GM19240 (cell line): ENCODE measurements around the gene ZFYVE21.

ENCODE experiments used
- DNase-seq: peaks from one replicate; pipeline ENCODE4 v3.0.0; 2011; ENCODE audit warnings: low spot score; ENCODE audit not compliant: insufficient read length

ZFYVE21 gene

GRCh38 chr14:103737432-103738045 is 21.9 kb downstream of the ZFYVE21 start:
- no peak for DNase-seq

GRCh38 chr14:103738166-103738565 is 22.6 kb downstream of the ZFYVE21 start:
- no peak for DNase-seq

DNA sequence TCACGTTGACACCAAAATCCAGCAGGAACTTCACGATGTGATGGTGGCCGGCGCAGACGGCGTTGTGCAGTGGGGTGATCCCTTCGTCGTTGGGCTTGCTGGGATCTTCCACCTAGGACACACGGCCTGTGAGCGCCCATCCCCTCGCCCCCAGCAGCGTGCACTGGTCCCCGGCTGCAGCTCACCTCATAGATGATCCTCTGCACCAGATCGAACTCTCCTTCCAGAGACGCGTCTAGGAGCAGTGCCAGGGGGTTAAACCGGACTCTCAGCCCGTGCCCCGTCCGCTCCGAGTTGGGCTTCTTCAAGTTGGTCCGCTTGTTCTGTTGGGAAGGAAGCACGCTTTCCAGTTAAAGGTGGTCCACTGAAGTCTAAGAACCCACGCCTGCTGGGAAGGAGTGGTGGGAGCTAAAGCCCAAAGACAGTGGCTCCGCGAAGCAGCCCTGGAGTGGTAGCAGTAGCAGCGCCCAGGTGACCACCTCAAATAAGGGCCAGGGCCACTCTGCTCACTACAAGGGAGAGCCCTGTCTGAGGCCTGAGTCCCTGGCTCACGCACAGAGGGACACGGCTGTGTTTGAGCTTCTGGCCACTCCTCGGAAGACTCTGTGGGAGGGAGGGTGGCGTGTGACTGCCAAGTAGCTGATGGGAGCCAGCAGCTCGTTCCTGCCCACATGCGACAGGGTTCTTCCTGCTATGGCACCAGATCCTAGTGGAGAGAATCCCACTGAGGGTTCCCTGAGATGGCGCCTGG is 23.3 kb downstream of the ZFYVE21 start:
- no peak for DNase-seq

- DNase-seq = no peak
Observed at GRCh38 chr14:103739466-103739792, 23.8 kb downstream of the ZFYVE21 start.

- DNase-seq = no peak
Observed at GRCh38 chr14:103739793-103740501, 24.3 kb downstream of the ZFYVE21 start.

DNA sequence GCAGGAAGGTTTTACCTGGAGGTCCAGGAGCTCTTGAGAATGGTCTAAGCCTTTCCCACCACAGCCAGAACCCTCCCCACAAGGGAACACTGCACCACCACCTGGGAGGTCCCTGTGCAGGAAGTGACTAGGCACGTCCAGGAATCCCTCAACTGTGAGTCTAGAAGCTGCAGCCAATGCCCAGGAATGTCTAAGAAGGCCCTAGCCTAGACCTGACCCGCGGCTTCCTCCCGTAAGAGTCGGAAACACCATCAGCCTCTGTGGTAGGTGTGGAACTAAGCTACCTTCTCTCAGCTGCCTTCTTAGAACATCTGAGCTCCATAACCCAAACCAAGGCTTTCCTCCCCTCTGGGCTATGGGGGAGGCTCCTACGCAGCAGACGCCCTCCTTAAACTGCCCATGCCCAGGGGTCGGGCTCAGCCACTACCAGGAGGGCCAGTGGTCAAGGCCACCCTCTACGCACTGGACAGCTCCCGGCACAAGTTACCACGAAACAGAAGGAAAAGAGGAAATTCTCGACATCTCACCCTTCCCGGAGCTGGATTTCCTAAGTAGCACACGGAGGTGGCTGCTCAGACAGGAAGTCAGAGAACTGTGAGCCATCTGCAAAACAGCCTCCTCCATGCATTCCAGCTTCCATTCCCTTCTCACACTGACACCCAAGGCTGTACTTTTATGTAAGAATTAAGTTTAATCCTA is 25.5 kb downstream of the ZFYVE21 start:
- no peak for DNase-seq

- DNase-seq = no peak
Observed at GRCh38 chr14:103741876-103742275, 26.3 kb downstream of the ZFYVE21 start.

DNA sequence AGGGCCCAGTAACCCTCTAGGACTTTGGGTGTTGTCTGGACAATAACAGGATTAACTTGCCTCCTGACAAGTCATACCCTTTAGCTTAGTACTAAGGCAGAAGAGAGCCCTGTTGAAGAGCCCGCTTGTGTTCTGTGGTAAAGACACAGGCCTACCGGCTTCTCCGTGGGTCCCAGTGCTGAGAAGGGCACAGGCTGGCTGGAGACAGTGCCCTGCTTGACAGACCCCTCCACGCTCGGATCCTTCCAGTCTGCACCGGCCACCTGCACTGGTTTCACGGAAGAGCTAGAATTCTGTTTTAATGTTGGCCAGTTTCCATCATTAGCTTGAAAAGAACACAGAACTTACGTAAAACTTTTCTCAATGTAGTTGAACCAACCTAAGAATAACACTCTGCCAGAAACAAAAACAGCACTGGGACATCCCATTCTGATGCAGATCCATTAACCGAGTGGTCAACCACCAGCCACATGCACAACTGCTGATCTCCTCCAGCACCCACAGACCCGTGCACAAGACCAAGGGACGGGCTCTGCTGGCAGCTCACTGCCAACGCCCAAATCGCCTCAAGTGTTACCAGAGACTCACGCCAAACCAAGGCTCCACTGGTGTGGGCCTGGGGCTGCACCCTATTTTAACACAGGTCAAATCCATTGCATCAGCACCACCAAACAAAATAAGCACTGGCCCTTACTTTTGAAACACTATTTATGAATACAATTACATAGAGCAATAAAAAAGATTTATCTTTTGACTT is 27.1 kb downstream of the ZFYVE21 start:
- no peak for DNase-seq

DNA sequence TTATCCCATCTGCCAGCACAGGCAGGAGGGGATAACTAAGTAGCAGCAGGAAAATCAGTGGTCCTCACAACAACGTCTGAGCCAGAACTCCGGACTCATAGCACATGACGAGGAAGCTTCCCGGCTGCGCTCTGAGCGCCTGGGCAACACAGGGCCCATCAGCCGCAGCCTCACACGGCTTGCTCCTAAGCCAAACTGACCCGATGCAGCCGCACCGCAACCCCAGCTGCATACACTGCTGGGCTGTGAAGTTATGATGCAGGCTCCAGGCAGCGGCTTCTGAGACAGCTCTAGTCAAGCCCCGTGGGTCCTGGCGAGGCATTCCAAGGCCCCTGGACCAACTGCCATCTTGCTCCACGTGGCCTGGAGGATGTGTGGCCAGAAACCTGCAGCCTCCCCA is 28.1 kb downstream of the ZFYVE21 start:
- DNase-seq = no peak

- DNase-seq = no peak
Observed at GRCh38 chr14:103744621-103745395, 29.2 kb downstream of the ZFYVE21 start.

DNA sequence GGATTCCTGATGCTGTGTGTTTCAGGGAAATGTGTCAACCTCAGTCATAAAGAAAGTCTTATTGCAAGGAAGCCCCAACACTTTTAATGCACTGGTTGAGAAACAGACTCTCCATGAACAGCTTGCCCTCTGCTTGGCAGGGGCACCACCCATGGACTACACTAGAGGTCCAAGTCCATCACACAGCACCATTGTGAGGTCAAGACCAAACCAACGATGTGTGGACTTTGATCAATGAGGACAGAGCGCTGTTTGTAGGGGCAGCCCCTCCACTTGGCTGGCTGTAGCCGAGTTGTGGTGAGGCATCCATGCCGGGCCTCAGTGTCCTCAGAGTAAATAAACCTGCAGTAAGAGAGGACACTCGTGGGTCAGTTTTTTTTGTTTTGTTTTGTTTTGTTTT is 29.8 kb downstream of the ZFYVE21 start:
- DNase-seq = no peak

DNA sequence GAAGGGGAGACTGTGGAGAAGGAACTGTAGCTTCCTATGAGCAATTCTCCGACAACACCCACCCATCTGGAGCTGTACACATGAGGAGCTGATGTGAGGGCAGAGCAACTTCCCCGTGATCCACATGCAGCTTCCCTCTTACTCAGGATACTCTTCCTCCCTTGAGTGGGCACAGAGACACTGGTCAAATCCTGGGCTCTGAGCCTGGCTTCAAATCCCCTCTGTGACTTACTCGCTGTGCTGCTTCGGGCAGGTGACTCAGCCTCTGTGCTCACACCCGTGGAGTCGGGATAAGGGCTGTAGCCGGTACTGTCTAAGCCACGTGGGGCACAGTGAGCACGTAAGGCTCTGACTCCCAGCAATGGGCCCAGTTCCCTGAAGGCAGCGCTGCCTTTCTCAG is 31.1 kb downstream of the ZFYVE21 start:
- DNase-seq = no peak

DNA sequence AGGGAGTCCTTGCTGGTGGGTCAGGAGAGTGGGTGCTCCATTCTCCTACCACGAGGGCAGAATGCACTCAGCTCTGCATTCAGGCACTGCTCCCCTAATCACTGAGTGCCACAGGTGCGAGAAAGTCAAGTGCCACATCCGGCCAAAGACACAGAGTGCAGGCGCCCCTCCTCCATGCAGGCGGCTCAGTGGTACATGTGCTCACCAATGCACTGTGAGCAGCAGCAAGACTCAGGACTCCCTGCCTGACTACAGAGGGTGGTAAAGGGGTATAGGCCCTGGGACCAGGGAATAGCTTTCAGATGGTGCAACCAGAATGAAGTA is 32.9 kb downstream of the ZFYVE21 start:
- no peak for DNase-seq

GRCh38 chr14:103749452-103749851 is 33.8 kb downstream of the ZFYVE21 start:
- DNase-seq = no peak

DNA sequence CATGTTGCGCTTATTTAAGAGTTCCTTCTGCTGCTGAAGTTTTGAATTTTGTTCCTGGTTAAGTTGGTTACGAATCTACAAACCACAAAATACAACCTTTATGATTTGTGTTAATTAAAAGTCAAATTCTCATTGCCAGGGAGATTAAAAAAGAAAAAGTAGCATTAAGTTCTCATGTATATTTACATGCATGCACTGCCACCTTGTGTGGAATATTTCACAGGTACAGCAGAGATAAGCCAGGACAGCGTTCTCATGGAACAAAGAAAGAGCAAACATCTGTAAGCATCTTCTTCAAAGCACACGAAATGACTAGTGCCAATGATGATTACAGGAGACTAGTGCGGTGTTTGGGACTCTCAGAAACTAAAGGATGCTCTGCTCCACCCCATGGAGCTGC is 34.2 kb downstream of the ZFYVE21 start:
- DNase-seq = no peak

GRCh38 chr14:103753774-103754173 is 38.2 kb downstream of the ZFYVE21 start:
- DNase-seq = no peak

GRCh38 chr14:103755060-103755459 is 39.5 kb downstream of the ZFYVE21 start:
- no peak for DNase-seq

DNA sequence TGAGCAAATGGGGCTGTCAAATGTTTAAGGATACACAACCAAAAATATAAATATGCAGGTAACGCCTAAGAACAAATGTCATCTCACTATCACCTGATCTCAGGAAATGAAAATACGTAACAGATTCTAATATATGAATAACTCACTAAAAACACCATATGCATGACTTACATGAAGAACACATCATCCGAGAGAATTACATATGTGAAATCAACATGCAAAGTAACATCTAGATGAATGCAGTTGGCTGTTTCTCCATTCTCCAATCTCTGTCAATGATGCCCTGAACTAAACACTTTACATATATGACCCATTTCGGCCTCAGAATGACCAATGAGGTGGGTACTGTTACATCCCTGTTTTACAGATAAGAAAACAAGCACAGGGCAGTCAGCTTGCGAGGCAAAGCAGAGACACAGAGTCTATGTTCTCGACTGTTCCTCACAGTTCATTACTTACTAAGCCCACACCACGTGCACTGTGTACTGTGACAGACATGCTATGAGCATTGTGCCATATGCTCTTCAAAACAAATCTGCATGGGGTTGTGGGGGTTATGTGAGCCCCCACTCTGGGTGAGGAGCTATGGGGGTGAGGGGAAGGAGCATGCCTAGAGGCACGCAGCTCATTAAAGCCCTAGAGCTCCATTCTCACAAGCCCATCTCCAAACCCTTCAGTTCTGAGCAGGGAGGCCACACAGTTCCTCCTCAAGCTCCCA is 42.6 kb downstream of the ZFYVE21 start:
- no peak for DNase-seq

DNA sequence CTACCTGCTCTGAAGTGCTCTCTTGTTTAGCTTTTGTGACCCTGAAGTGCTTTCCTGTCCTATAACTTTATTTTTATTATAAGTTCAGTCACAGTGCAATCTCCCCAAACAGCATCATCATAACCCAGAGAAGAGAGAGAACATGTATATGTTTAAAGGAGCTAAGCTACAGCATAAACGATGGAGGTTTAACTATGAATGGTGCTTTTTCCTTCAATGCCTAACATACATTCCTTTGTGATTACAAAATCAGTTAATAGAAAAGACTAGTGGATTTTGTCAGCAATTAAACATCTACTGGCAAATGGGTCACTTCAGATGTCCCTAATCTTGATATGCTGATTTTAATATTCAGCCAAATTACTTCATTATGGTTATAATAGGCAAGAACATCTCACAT is 46.4 kb downstream of the ZFYVE21 start:
- no peak for DNase-seq

- DNase-seq = no peak
Observed at GRCh38 chr14:103762541-103762940, 46.9 kb downstream of the ZFYVE21 start.
